GM18498 (cell line): ENCODE measurements around the gene CLIC5.

ENCODE experiments used
- ATAC-seq: cut with Tn5 transposase; IDR thresholded peaks from one replicate; pipeline ENCODE4 v1.9.1; 2021; ENCODE audit warnings: mild to moderate bottlenecking, moderate library complexity; ENCODE audit not compliant: unreplicated experiment

The CLIC5 gene

GRCh38 chr6:46036911-46037310, 21.3 kb upstream of the CLIC5 start:
- ATAC-seq = no peak

DNA sequence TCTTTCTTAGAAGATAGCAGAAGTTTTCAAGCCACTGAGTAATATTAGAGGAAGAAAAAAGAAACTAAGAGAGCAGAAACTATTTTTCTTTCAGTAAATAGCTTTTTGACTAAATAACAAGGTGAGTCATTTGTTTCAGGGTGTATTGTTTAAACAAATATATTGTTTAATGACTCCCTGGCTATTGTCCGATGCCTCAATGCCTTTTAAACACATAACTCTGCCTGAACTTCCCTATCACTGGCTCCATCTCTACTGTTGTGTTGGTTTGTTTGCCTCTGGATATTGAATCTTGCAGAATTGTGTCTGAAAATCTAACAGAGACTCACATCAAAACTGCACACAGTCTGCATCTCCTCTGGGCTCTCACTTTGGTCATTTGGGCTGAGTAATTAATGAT, 19.6 kb upstream of the CLIC5 start:
- no peak for ATAC-seq

GRCh38 chr6:46032110-46032998, 16.7 kb upstream of the CLIC5 start:
- no peak for ATAC-seq

- ATAC-seq = no peak
These were observed 13.9 kb upstream of the CLIC5 start for GRCh38 chr6:46029602-46030001.

DNA sequence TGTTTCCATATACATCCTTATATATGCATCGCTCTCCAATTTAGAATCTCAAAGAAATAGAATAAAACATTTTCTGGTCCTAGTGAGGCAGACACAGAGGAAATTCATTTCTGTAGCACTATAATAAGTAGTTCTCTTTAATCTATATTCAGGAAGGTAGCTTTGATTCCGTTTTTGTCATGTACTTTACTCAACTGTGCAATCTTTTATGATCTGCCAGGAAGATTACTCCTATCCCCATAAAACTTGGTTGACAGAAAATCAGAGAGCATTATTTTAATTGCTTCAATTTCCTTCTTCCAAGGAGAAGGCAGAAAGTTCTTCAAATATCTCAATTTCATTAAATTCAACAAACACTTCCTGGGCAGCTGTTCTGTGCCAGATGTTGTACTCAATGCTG, 10.6 kb upstream of the CLIC5 start:
- ATAC-seq = no peak

DNA sequence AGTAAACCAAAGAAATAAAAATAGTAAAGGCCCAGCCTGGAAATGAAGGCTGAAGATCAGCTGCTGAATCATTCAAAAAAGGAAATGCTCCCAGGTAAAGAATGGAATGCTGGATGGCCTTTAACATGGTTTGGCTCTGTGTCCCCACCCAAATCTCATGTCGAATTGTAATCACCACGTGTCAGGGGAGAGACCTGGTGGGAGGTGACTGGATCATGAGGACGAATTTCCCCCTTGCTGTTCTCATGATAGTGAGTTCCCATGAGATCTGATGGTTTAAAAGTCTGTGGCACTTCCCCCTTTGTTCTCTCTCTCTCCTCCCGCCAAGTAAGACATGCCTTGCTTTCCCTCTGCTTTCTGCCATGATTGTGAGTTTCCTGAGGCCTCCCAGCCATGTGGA, 9.9 kb upstream of the CLIC5 start:
- no peak for ATAC-seq

DNA sequence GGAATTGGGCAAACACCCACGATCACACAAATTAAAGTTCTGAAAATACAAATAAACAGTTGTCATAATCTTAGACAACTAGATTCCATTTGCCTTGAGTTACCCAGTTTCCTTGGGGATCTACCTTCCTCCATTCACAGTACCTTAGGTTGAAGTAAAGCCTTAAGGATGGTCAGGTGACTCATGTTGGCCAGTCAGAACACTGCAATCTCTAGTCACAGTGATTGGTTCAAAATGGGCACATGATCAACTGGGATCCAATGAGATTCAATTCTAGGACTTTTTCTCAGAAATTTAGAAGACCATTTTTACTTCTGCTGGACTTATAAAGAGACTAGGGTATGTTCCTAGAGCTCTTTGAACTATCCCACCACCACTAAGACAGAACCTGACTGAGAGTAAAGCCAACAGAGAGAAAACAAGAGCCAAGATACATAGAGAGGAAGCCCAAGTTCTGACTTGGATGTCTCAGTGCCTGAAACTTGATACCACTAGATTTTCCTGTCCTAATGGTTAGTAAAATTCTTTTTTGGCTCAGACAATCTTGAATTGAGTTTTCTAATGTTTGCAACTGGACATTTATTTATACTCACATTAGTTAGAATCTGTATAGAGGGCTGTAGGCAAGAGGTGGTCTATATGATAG, 8.6 kb upstream of the CLIC5 start:
- ATAC-seq = no peak

- no peak for ATAC-seq
These were observed 7.7 kb upstream of the CLIC5 start for GRCh38 chr6:46023216-46023915.

GRCh38 chr6:46022106-46022948, 6.7 kb upstream of the CLIC5 start:
- no peak for ATAC-seq

DNA sequence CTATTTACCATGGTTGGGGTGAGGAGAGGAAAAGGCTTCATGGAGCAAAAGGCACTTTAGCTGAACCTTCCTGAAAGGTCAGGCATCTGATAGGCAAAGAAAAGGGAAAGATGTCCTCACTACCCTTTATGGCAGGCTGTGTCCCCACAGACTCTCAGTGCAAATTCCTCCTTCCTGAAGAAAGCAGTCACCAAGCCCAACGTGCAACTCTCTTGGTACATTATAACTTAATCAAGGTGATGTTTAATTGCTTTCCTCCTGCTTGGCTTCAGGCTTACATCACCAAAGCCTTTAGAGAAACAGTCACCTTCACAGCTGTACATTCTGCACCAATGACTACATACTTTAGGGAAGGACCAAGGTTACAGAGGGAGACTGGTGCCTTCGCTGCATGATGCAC, 2.1 kb upstream of the CLIC5 start:
- ATAC-seq = no peak

- ATAC-seq = no peak
These were observed 476 bp upstream of the CLIC5 start for GRCh38 chr6:46016063-46016608.

DNA sequence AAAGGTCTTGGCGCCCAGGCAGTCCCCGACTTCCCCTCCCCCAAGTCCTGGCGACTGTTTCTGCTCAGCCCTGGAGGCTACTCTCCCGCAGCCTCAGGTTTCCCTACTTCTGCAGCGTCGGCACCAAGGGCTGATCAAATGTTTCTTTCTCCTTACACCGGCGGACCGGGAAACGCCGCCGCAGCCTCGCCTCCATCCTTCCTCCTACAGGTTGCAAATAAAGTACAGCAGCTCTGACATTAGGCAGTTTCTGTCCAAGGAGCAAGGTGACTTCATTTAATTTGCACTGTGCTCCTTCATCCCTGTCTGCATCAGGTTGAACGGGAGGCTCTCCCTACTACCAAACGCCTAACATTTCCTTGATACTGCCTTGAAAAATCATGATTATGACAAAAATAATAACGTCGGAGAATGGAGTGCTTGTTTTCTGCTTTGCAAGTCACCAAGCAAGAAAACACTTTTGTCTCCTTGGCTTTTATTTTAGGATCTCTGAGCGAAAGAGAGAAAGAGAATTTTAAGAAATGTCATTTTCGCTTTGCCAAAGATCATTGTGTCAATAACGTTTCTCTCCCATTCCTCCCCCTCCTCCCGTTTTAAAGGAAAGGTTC, 1.0 kb downstream of the CLIC5 start:
- ATAC-seq = no peak

- no peak for ATAC-seq
These were observed 1.6 kb downstream of the CLIC5 start for GRCh38 chr6:46014046-46014445.

DNA sequence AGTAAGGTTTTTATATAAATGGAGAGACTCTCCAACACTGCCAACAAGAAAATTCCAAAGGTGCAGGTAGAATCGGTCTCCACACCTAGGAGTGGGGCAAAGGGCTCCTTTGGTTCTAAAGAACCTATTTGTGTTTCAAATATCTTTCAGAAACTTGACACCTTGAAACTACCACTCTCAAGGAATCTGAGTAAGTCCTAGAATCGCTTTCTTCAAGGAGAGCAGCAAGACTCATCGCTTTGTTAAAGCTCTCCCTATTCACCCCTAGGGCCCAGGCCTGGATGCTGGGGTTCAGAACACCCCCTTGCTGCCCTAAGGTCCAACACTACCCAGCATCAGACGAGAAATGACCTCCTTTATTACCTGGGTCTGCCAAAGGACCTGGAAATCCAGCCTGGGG, 2.0 kb downstream of the CLIC5 start:
- ATAC-seq = no peak

- no peak for ATAC-seq
These were observed 2.8 kb downstream of the CLIC5 start for GRCh38 chr6:46012834-46013233.

DNA sequence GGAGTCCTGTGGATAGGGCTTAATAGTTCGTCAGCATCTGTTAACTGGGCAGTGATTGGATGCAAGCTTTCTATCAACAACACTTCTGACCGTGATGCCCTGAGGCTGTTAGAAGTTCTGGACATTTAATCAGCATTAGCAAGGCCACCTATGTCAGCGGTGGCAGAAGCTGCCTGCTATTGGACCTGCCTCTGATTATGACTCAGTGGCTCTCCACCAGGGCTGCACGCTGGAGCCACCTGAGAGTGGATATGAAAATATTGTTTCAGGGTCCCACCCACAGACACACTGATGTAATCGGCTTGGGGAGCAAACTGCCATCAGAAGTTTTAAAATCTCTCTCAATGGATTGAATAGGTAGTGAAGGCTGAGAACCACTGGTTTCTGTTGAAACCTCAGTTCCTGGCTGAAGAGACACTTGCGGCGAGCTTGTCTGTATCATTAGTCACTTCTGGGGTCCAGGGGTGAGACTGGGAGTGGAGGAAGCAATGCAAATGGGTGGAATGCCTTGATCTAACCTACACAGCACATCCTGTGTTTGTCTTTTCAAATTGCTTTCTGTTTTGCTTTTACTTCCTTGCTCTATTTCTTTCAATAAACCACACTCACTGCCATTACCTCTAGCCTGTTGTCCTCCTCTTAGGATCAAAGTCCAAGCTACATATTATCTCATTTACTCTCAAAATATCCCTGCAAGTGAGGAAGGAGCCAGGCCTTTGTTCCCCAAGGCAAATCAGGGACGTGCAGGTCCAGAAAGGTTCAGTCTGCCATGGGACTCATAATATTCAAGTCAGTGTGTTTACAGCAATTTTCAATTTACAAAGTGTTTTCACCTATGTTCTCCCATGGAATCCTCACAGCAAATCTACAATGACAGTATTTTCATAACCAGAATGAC, 4.2 kb downstream of the CLIC5 start:
- peak; percentile 95 for ATAC-seq

DNA sequence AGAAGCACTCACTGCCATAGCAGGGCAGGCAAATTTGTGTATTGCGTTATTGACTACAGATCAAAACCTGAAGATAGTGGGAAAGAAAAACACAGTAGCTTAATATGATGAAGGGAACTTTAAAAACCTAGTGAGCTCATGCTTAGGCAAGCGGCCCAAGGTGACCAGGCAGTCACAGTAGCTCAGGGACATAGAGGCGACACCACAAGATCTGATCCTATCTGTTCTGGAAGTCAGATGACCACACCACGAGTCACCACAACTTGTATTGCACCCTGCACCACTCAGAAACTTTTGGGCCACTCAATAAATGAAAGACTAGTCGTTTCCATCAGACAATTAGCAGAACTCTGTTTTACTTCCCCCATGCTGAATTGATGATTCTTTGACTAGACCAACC, 4.9 kb downstream of the CLIC5 start:
- ATAC-seq = no peak

GRCh38 chr6:46010270-46010669, 5.4 kb downstream of the CLIC5 start:
- no peak for ATAC-seq

- ATAC-seq = no peak
These were observed 13.4 kb downstream of the CLIC5 start for GRCh38 chr6:46002264-46002663.
